GM21717 (cell line): ENCODE results near the gene OSBP.

Experiments
- ATAC-seq: cut with Tn5 transposase; IDR thresholded peaks from one replicate; pipeline ENCODE4 v1.9.1; 2021; ENCODE audit warnings: mild to moderate bottlenecking, moderate library complexity; ENCODE audit not compliant: unreplicated experiment

The OSBP gene

GRCh38 chr11:59607703-59608454 lies 7.7 kb downstream of the OSBP start:
- no peak for ATAC-seq

GRCh38 chr11:59602432-59602831 lies 13.1 kb downstream of the OSBP start:
- no peak for ATAC-seq

GRCh38 chr11:59601788-59602187 lies 13.8 kb downstream of the OSBP start:
- ATAC-seq, result no peak

DNA sequence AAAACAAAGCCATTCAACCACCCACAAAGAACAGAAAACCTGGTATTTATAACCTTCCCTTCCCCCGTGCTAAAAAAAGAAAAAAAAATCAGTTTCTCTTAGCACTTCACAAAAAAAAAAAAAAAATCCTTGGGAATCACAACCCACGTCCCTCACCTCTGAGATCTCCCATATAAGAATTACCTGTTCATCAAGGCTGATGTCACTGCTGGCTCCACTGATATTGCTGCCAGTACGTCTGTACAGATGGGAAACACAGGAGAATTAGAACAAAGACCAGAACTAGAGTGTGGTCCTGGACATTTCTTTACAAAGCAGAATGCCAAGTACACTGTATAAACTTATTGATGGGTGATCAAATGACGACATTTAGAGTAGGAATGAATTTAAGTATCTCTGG lies 14.9 kb downstream of the OSBP start:
- no peak for ATAC-seq

DNA sequence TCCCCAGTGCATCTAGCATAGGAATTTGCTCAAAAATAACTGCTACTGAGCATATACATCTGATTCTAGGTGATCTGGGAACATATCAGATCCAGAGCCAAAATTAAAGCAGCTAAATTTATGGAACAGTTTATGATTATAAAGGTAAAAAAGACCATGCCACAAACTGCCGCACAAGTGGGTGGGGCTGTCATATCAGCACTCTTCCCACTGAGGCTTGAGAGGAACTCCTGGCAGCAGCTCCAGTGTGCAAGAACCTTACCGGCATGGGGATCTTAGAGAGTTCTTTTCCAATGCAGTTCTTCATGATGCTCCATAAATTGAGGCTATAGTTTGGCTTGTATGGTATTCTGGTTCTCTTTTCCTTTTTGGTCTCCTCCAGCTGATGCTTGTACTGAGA lies 15.3 kb downstream of the OSBP start:
- ATAC-seq, result no peak

DNA sequence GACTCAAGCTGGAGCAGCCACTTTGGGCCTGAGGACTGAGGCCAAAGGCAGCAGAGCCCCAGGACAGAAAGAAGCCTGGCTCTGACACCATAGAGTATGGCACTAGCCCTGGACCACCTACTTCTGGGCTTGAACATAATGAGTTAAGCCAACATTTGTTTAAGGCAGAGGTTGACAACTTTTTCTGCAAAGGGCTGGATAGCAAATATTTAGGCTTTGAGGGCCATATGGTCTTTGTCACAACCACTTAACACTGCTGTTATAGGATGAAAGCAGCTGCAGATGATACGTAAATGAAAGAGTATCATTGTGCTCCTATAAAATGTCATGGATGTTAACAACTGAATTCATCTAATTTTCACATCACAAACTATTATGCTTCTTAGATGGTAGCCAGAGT lies 16.6 kb downstream of the OSBP start:
- no peak for ATAC-seq

- ATAC-seq, result no peak
Observed at GRCh38 chr11:59584294-59584693, 31.3 kb downstream of the OSBP start.

GRCh38 chr11:59582006-59582405 lies 33.6 kb downstream of the OSBP start:
- ATAC-seq, result no peak

- no peak for ATAC-seq
Observed at GRCh38 chr11:59578369-59578768, 37.2 kb downstream of the OSBP start.

GRCh38 chr11:59575505-59575904 lies 40.1 kb downstream of the OSBP start:
- no peak for ATAC-seq

DNA sequence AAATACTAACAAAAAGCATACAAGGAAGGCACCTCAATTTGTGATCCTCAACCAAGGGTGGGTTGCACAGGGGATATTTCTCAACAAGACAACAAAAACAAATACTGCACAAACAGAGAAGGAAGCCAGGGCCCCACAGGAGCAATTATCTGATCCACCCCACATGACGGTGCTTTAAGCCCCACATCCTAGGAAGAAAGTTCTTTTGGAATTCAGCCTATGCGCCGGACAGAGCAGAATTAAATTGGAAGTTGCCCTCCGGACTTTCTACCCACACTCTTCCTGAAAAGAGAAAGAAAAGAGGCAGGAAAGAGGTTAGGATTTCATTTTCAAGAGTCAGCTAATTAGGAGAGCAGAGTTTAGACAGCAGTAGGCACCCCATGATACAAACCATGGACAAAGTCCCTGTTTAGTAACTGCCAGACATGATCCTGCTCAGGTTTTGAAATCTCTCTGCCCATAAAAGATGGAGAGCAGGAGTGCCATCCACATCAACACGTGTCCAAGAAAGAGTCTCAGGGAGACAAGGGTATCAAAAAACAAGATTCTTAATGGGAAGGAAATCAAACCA lies 40.6 kb downstream of the OSBP start:
- ATAC-seq, result no peak

GRCh38 chr11:59574467-59574866 lies 41.1 kb downstream of the OSBP start:
- ATAC-seq, result no peak

DNA sequence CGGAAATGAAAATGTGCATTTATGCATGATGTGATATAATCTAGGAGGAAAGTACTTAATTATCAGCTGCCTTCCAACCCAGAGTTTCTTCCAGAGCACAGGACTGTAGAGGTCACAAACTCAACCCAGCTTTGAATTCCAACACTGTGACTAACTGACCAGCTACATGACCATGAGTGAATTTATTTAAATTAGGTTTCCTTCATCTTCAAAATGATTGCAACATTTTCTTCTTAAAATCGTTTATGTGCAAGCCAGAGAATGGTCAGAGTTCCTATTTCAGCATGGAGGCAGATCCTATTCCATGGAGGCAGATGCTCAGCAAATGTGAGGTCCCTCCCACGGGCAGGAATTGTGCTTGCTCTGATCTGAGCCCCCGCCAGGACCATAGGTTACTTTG lies 42.4 kb downstream of the OSBP start:
- no peak for ATAC-seq

GRCh38 chr11:59572091-59572490 lies 43.5 kb downstream of the OSBP start:
- ATAC-seq, result no peak

GRCh38 chr11:59562292-59562691 lies 53.3 kb downstream of the OSBP start:
- ATAC-seq, result no peak

DNA sequence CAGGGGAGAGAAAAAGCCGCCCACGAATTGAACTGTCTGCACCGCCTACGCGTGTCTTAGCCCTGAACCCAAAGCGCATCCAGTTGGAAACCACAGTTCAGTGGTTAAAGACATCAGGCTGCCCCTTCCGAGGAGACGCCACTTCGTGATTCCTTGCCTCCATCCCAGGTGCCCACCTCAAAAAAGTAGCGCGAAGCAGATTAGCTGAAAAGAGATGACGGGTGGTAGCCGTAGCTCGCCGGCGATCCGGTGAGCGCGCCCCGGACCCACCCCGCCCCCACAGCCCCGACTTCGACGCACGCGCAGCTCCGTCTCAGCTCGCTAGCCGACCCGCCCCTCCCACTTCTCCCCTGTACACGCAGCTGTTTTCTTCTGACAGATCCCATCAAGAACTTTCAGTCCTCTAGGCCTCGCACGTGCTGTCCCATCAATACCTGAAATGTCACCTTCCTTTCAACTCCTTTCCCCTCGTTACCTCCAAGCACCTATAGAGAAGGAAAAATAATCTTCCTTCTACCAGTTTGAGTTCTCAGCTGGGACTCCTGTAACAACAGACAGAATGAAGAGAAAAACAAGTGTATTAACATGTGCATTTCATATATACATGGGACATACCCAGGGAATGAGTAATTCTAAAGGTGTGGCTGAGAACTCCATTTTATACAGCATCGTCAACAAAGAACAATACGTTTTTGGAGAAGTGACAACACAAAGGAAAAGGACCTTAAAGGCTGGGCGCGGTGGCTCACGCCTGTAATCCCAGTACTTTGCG lies 54.7 kb downstream of the OSBP start:
- ATAC-seq, result peak; percentile 42

GRCh38 chr11:59560290-59560701 lies 55.3 kb downstream of the OSBP start:
- ATAC-seq, result peak; percentile 28

- peak; percentile 5 for ATAC-seq
Observed at GRCh38 chr11:59559886-59560285, 55.7 kb downstream of the OSBP start.

DNA sequence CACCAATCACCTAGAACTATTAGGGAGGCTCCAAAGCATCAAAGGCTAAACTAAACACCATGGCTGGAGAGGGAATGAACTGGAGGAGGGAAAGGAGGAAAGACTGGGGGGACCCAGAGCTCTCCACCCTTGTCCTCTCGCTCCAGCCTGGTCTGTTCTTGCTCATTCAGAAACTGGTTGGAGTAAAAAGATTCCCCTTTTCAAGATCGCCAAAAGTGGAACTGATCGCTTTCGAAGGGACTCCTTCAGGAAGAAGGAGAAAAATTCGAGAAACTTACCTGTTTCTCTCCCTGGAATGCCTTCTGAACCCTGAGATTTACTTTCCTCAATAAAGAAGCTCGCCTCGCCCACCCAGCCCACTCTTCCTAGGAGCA lies 57.3 kb downstream of the OSBP start:
- ATAC-seq, result no peak

GRCh38 chr11:59556917-59557348 lies 58.6 kb downstream of the OSBP start:
- no peak for ATAC-seq

DNA sequence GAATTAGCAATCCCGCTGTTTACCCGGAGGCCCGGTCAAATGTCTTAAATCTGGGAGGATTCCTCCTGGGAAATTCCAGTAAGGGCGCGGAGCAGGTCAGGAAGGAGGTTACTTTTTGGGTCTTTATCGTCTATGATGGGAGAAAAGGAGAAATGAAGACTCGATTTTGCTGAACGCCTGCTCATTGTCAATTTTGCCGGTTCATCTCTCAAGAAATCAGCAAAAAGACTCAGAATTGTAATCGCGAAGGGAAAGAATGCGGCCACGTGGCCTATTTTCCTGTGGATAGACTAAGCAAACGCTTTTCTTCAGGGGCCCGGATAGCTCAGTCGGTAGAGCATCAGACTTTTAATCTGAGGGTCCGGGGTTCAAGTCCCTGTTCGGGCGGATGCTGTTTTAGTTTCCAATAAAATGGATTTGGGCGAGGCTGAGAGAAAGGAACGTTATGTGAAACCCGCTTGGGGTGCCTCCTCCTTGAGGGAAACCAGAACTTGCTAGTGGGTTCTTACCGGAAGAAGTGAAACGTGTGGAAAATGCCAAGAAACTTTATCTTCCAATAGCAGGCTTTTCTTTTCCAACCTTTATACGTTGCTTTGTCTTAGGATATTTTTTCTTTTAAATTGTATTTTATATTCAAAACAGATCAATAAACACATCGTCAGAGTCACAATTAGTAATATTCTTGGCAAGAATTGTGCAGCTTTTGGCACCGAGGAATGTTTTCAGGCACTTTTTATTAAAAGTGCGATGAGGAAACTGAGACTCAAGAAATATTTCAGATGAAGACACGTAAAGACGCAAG lies 59.3 kb downstream of the OSBP start:
- peak; percentile 24 for ATAC-seq
